NCI-H82 treated with DMSO at 0.1 percent for 48 hours (cell line): ENCODE measurements around the gene DCUN1D2.
"Not testable (repeated sequence)": the region's sequence is repeated elsewhere in the genome, so short reads cannot be mapped to it uniquely, and the experiment has no call there.

Experiments
- DNase-seq: peaks from one replicate; lab custom pipeline; 2025; ENCODE audit not compliant: unreplicated experiment; lab: John Stamatoyannopoulos, UW

Gene DCUN1D2

GRCh38 chr13:113448885-113449692 is 41.4 kb downstream of the DCUN1D2 start:
- DNase-seq = peak; percentile 86

- no peak for DNase-seq
Measured at GRCh38 chr13:113448545-113448884, 42.0 kb downstream of the DCUN1D2 start.

- DNase-seq = no peak
Measured at GRCh38 chr13:113447596-113447995, 42.9 kb downstream of the DCUN1D2 start.

GRCh38 chr13:113446488-113446854 is 44.0 kb downstream of the DCUN1D2 start:
- no peak for DNase-seq

- no peak for DNase-seq
Measured at GRCh38 chr13:113445791-113446487, 44.6 kb downstream of the DCUN1D2 start.

- DNase-seq = no peak
Measured at GRCh38 chr13:113443991-113444390, 46.5 kb downstream of the DCUN1D2 start.

GRCh38 chr13:113442985-113443362 is 47.5 kb downstream of the DCUN1D2 start:
- DNase-seq = no peak

GRCh38 chr13:113442354-113442984 is 48.0 kb downstream of the DCUN1D2 start:
- DNase-seq = no peak

GRCh38 chr13:113441661-113442060 is 48.9 kb downstream of the DCUN1D2 start:
- no peak for DNase-seq

- no peak for DNase-seq
Measured at GRCh38 chr13:113437408-113438010, 53.0 kb downstream of the DCUN1D2 start.

GRCh38 chr13:113436866-113437265 is 53.6 kb downstream of the DCUN1D2 start:
- DNase-seq = not testable (repeated sequence)

- not testable (repeated sequence) for DNase-seq
Measured at GRCh38 chr13:113435907-113436306, 54.6 kb downstream of the DCUN1D2 start.

- DNase-seq = no peak
Measured at GRCh38 chr13:113433391-113433916, 57.1 kb downstream of the DCUN1D2 start.

- no peak for DNase-seq
Measured at GRCh38 chr13:113432506-113433270, 57.8 kb downstream of the DCUN1D2 start.

GRCh38 chr13:113431171-113431570 is 59.3 kb downstream of the DCUN1D2 start:
- DNase-seq = no peak

- no peak for DNase-seq
Measured at GRCh38 chr13:113430378-113431110, 60.0 kb downstream of the DCUN1D2 start.

- no peak for DNase-seq
Measured at GRCh38 chr13:113429608-113429985, 60.9 kb downstream of the DCUN1D2 start.

- no peak for DNase-seq
Measured at GRCh38 chr13:113428871-113429607, 61.5 kb downstream of the DCUN1D2 start.

- no peak for DNase-seq
Measured at GRCh38 chr13:113428469-113428865, 62.0 kb downstream of the DCUN1D2 start.
